ENCODE results near the gene PCMT1.

DNA sequence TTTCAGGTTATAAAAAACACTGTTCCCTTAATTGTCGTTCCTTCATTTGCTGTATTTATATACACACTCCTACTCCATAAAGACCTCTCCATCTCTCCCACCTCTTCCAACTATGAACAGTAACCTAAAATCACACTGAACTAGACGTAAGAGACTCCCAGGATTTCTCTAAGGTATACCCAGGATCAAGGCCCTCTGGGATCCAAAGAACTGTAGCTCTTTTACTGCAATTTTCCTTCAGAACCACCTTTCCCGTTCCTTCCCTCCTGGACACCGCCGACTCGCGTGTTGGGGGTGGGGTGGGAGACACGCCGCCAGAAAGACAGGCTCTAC is 32.3 kb upstream of the PCMT1 start:
- TF ChIP-seq REXO4 (CRISPR knock-in tag; IDR thresholded peaks at IDR 0.05; ENCODE audit: borderline replicate concordance) (no peak), MAZ (IDR thresholded peaks at IDR 0.05; ENCODE audit: borderline replicate concordance, low read depth, low read length) (no peak), MAZ (CRISPR knock-in tag; IDR thresholded peaks at IDR 0.05; ENCODE audit: low read depth) (no peak), HNF4G (IDR thresholded peaks at IDR 0.05; ENCODE audit: borderline replicate concordance, low read depth, low read length) (no peak), HNF4G (CRISPR knock-in tag; IDR thresholded peaks at IDR 0.05; ENCODE audit: borderline replicate concordance, low read depth) (no peak)
- TF ChIP-seq, protein P1, sequence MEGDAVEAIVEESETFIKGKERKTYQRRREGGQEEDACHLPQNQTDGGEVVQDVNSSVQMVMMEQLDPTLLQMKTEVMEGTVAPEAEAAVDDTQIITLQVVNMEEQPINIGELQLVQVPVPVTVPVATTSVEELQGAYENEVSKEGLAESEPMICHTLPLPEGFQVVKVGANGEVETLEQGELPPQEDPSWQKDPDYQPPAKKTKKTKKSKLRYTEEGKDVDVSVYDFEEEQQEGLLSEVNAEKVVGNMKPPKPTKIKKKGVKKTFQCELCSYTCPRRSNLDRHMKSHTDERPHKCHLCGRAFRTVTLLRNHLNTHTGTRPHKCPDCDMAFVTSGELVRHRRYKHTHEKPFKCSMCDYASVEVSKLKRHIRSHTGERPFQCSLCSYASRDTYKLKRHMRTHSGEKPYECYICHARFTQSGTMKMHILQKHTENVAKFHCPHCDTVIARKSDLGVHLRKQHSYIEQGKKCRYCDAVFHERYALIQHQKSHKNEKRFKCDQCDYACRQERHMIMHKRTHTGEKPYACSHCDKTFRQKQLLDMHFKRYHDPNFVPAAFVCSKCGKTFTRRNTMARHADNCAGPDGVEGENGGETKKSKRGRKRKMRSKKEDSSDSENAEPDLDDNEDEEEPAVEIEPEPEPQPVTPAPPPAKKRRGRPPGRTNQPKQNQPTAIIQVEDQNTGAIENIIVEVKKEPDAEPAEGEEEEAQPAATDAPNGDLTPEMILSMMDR (CRISPR knock-in tag; IDR thresholded peaks at IDR 0.05) = no peak
